Measurements from ENCODE around the gene SSBP1.
"Not testable (repeated sequence)": the region's sequence is repeated elsewhere in the genome, so short reads cannot be mapped to it uniquely, and the experiment has no call there.

SSBP1 gene

GRCh38 chr7:141709318-141709717 lies 28.8 kb upstream of the SSBP1 start:
- DNase-seq (ENCODE audit: low read depth in 2 of 2) = no peak

- DNase-seq (ENCODE audit: low read depth in 2 of 2) = no peak
These were observed 28.4 kb upstream of the SSBP1 start for GRCh38 chr7:141709749-141710148.

GRCh38 chr7:141710301-141710700 lies 27.9 kb upstream of the SSBP1 start:
- DNase-seq (ENCODE audit: low read depth in 2 of 2) = no peak

- DNase-seq (ENCODE audit: low read depth in 2 of 2) = no peak
These were observed 25.4 kb upstream of the SSBP1 start for GRCh38 chr7:141712603-141713255.

DNA sequence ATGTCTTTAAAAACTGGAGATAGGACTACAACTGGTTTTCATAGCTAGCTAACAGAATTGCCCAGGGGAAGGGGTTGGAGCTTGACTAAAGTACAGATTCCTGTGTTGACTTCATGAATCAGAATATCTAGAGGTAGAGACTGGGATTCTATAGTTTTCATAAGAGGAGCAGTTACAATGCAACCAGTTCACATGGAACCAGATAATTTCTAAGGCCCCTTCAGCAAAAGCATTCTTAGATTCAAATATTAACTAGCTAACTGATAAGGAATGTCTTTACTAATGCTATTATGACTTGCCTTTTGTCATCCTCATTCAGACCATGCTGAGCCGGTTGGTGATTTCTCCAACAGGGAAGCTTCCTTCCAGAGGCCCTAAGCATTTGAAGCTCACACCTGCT lies 24.3 kb upstream of the SSBP1 start:
- no peak for DNase-seq (ENCODE audit: low read depth in 2 of 2)

DNA sequence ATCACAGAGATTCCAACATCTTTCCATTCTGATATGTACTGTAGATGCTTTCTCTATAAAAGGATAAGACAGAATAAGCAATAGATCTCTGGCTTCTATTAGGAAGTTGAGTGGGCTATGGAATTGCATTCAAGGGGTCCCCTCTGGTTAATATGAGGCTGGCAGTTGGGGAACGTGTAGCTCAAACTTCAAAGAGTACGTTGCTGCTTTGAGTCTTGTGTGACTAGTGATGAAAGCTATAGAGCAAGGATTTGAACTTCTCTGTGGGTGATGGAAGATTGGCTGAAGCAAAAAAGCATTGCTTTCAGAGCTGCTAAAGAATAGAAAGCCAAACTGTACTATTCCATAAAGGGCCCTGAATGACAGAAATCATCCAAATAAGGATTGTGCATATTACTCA lies 23.6 kb upstream of the SSBP1 start:
- DNase-seq (ENCODE audit: low read depth in 2 of 2) = no peak

DNA sequence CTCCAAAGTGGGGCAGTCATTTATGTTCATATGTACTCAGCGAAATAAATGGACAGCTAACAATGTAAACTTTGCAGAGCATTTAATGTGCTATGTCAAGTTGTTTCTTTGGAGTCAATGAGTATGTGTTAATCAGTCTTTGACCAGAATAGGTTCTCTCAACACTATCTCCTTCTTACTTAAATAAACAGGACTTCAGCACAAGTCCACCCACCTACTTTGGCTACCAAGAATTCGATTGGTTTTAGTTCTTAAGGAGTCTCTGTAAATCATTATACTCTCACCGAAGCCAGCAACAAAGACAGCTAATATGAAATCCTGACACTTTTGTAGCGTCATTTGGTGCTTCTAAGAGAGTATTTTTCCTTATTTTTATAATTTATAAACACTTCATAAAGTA lies 23.1 kb upstream of the SSBP1 start:
- no peak for DNase-seq (ENCODE audit: low read depth in 2 of 2)

DNA sequence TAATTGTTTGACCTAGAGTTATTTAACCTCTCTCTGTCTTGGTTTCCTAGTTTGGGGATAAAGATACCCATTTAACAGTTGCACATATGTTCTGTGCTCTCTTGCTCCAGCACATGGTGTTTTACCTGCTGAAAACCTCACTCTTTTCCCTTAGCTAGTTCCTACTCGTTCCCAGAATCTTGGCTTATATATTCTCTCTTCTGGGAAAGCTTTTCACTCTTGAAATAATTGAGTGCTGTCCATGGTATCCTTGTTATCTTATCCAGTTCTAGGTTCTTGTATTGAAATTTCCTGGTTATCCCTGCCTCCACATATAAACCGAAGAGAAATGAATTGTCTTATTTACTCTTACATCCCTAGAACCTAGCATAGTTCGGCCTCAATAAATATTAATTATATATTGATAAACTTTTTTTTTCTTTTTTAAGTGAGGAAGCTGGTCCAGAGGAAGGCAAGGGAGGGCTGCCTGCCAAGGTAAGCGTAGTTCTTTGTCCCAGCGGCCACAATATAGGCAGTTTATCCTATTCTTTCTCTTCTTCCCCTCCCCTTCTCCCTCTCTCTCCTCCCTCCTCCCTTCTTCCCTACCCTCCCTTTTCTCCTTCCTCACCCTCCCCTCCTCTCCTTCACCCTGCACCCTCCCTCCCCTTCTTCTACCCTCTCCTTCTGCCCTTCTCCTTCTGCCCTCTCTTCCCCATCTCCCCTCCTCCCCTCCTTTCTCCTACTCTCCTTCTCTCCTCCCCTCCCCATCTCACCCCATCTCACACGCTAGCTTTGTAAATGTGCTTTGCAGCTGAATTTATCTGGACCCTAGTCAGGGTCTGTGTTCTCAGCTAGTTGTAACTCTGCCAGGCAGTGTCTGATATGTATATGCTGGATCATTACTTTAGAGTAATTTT lies 22.1 kb upstream of the SSBP1 start:
- no peak for DNase-seq (ENCODE audit: low read depth in 2 of 2)

DNA sequence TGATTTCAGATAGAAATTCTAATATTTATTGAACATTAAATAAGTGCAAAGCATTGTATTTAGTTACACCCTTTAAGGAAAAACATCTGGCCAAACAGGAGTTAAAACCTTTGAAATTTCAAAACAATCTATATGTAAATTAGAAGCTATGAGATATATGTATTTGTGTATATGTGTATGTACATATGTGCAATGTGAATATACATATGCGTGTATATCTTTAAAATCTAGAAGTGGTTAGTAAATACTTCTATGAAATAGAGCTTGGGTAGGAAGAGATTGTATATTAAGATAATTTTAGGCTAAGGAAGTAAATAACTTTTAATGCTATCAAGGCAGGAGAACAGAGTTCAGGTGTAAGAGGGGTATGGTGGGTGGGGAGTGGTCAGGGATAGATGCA lies 20.7 kb upstream of the SSBP1 start:
- no peak for DNase-seq (ENCODE audit: low read depth in 2 of 2)

DNA sequence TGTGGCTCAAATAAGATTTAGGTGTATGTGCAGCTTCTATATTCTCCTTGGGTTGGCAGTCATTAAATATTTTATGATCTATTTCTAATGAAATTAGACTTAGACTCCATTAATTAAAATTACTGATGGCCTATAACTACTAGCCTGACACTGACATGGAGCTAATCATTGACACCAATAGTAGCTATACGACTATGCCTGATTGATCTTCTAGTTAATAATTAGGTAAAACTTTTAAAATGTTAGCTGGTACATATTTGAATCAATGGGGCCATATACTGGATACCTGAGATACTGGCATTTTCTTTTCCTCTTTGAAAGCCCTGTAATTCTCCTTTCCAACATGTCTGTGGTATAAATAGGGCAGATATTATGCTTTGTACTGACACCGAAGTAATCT lies 15.6 kb upstream of the SSBP1 start:
- DNase-seq (ENCODE audit: low read depth in 2 of 2) = no peak

DNA sequence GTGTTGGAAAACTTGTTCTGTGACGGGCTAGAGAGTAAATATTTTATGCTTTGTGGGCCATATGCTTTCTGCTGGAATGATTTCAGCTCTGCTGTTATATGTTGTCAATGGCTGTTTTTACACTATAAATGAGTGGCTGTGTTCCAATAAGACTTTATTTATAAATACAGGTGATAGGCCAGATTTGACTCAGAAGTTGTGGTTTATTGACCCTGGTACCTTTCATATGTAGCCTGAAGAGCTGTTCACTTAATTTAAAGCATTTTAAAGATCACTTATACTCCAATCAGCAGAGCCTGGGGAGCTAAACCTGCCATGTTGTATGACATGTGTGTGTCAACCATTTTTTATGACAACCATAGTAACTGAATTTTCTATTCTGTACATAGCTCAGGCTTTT lies 9.1 kb upstream of the SSBP1 start:
- DNase-seq (ENCODE audit: low read depth in 2 of 2) = no peak

DNA sequence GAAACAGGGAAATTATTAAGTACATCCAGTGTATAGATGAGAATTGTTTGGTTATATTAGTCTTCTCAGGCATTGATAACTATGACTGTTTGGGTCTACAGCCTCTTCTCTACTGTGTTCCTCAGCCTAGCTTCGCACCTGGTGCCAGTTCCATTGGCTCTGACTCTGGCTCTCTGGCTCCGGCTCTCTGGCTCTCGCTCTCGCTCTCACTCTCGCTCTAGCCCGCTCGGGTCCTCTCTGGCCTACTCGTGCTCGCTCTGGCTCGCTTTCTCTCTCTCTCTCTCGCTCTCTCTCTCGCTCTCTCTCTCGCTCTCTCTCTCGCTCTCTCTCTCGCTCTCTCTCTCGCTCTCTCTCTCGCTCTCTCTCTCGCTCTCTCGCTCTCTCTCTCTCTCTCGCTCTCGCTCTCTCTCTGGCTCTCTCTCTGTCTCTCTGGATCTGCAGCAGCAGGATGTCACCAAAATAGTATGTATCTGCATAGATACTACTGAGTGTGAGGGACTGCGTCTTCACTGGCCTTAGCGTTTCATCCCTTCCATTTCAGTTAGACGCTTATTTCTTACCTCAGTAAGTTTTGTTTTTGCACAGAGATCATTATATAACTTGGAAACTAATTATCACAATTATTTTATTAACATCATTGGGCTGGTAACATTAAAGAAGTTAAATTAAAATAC lies 6.5 kb upstream of the SSBP1 start:
- no peak for DNase-seq (ENCODE audit: low read depth in 2 of 2)

- no peak for DNase-seq (ENCODE audit: low read depth in 2 of 2)
These were observed 881 bp upstream of the SSBP1 start for GRCh38 chr7:141737118-141737835.

- DNase-seq (ENCODE audit: low read depth in 2 of 2) = no peak
These were observed 445 bp downstream of the SSBP1 start for GRCh38 chr7:141738592-141739013.

- DNase-seq (ENCODE audit: low read depth in 2 of 2) = no peak
These were observed 1.1 kb downstream of the SSBP1 start for GRCh38 chr7:141739250-141739649.

- DNase-seq (ENCODE audit: low read depth in 2 of 2) = no peak
These were observed 4.1 kb downstream of the SSBP1 start for GRCh38 chr7:141742229-141742628.

- DNase-seq (ENCODE audit: low read depth in 2 of 2) = no peak
These were observed 6.0 kb downstream of the SSBP1 start for GRCh38 chr7:141744131-141744530.

DNA sequence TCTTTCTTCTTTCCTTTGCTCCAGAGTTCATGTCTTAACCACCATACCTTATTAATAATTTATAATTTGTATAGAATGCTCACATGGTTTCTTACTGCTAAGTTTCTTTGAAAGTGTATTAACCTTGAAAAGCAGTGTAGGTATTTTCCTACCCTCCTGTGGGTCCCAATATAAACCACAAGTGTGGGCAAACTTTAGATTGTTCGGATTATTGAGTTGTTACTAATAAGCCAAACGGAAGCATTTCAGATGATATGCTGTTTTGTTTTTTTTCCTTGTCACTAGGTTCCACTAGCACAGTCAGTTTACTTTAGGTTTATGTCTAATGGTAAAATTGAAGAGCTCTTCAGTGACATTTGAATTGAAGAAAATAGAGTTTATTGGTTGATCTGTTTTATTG lies 10.2 kb downstream of the SSBP1 start:
- no peak for DNase-seq (ENCODE audit: low read depth in 2 of 2)

DNA sequence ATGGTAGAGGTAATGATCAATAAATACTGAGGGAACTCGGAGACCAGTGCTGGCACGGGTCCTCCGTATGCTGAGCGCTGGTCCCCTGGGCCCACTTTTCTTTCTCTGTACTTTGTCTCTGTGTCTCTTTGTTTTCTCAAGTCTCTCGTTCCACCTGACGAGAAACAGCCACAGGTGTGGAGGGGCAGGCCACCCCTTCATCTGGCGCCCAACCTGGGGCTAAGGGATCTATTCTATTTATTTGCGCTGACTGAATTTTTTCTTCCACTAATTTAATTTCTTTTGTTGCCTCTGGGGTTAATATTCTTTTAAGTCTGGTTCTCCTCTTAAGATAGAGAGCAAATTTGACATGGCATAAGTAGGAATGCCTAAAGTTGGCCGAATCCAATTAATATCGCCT lies 13.7 kb downstream of the SSBP1 start:
- DNase-seq (ENCODE audit: low read depth in 2 of 2) = not testable (repeated sequence)

- DNase-seq (ENCODE audit: low read depth in 2 of 2) = no peak
These were observed 14.5 kb downstream of the SSBP1 start for GRCh38 chr7:141752634-141753033.

GRCh38 chr7:141754939-141755338 lies 16.8 kb downstream of the SSBP1 start:
- DNase-seq (ENCODE audit: low read depth in 2 of 2) = no peak

DNA sequence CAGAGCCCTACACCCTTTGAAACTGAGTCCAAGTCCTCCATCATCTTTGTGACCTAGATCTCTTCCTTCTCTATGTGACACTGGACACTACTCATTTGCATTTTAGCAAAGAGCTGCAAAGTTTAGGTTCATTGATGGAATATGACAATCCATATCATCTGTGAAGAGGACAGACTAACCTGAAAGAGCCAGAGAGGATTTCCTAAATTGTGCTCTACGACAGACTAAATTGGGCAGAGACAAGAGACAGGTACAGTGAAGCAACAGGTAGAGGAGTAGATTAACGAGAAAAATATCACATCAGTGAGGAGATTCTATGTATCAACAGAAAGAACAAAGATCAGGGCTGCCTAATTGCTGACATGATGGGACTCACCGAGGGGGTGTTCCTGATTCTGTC lies 25.6 kb downstream of the SSBP1 start, which contains the start of gene TAS2R3:
Gene TAS2R3 (plus strand): TSS at position 301 of the 400 bp plus-strand sequence. CDS start 62 bp downstream, at position 363.
- DNase-seq (ENCODE audit: low read depth in 2 of 2) = no peak
